HG02623 (cell line): Measurements from ENCODE around the gene DHX36.

Source experiments
- ATAC-seq: cut with Tn5 transposase; IDR thresholded peaks from one replicate; pipeline ENCODE4 v1.9.1; 2021; ENCODE audit warnings: moderate library complexity; ENCODE audit not compliant: unreplicated experiment

The DHX36 gene

GRCh38 chr3:154285221-154285620 lies 39.1 kb downstream of the DHX36 start:
- no peak for ATAC-seq

DNA sequence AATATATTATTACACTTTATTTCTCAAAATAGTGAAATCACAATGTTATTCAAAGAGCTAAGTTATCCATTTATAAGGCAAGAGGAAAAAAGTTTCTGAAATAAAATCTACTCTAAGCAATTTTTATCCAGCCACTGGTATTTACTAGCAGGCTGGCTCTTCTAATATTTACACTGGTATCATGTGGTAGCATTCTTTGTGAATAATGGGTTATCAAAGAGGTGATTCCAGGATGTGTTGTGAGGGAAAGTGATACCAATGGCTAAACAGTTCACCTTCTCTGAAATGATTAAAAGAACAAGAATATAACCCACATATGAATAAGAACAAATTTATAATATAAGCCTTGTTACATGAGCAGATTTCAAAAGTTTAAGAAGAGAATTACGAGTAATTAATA lies 44.1 kb downstream of the DHX36 start:
- ATAC-seq: no peak

DNA sequence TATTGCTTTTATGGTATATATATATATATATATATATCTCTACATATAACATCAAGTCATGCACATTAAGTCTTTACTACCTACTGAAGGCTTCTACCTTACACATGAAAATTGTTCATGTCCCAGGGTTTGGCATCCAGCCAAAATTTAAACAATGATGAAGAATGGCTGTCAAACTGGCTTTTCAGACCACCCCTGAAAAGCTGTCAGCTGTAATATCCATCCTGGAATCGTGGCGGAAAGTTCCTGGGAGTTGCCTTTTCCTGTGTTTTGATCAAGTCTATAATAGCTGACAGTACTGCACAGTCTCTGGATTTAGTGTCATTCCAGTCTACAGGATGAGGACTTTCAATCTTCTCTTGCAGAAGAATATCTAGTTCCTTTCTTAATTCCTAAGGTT lies 48.3 kb downstream of the DHX36 start:
- no peak for ATAC-seq

- no peak for ATAC-seq
These were observed 49.0 kb downstream of the DHX36 start for GRCh38 chr3:154275292-154275691.

DNA sequence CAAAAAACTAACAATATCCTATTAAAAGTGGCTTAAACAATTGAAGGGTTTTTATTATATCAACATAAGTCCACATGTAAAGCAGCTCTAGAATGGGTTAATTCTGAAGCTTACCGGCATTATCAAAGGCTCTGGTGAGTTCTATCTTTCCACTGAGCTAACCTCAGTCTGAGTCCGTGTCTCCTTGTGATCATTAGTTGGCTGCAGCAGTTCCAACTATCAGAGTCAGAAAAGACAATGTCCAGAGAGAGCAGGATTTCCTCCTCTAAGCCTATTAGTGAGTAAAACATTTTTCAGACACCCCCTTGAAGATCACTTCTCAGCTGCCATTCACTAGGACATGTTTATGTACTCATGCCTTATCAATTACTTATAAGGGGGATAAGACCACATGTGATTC lies 49.9 kb downstream of the DHX36 start:
- no peak for ATAC-seq

GRCh38 chr3:154273381-154273780 lies 50.9 kb downstream of the DHX36 start:
- no peak for ATAC-seq

- no peak for ATAC-seq
These were observed 69.8 kb downstream of the DHX36 start for GRCh38 chr3:154254527-154254926.

GRCh38 chr3:154252759-154253638 lies 71.3 kb downstream of the DHX36 start:
- ATAC-seq: peak; percentile 90

- no peak for ATAC-seq
These were observed 72.7 kb downstream of the DHX36 start for GRCh38 chr3:154251610-154252009.

GRCh38 chr3:154250291-154250690 lies 74.0 kb downstream of the DHX36 start:
- no peak for ATAC-seq

- no peak for ATAC-seq
These were observed 76.4 kb downstream of the DHX36 start for GRCh38 chr3:154247806-154248415.

DNA sequence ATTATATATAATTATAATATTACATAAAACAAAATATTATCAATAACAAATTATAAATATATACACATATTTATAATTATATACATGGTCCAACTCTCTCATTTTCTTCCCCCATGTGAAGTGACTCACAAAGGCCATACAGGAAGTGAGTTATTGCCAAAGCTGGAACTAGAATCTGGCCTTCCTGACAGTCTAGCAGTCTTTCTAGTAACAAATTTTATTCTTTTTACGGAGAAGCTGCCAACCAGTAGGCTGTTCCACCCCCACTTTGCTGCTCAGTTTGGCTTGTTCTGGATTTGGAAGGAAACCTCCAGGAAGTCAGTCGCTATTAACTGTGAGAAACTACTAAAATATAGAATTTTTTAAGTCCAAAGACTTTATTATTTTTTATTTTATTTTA lies 79.6 kb downstream of the DHX36 start:
- no peak for ATAC-seq

DNA sequence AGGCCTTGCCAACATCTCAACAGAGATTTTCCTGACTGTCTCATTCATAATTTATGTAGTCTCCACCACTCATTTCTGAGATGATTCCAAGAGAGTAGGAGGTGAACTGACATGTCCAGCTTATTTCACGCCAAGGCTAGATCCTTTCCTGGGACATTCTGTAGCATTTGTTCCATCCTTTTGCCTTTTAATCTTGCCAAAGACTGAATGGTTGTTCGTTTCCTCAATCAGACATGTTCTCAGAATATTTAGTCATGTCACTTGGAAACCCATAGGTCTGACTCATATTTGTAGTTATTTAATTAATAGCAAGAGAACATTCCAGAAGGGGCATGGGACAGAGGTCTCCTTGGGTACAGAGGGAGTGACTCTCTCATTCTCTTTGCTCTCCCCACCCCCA lies 80.9 kb downstream of the DHX36 start:
- ATAC-seq: no peak

DNA sequence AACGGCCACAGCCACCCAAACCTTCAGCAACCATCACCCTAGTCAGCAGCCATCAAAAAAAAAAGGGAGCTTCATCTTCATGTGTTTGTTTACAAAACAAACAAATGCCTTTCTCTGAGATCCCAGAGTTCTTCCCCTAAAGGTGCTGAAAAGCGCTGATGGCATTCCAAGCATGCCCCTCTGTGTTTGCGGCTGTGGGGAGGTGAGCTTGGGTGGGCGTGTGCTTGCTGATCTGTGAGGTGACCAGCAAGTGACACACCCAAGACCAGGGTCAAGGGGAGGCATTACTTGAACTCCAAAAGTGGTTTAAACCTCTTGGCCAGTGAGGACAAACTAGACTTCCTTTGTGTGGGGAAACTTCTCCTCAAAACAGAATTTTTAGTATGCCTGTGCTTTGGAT lies 81.5 kb downstream of the DHX36 start:
- no peak for ATAC-seq

DNA sequence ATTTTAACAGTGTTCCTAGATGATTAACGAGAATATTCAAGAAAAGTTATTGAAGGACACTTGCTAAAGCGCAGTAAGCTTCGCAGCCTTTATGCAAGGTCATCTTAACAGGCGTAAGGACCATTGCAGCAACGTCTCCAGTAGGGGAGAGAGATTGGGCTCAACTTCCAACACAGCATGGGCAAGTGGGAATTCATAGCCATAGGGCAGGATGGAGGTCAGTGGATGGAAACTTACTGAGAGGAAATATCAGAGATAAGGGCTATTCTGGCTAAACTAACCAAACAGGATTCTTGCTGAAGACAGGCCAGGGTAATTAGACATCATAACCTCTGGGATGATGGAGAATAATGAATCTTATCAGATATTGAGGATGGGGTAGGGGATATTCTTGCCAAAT lies 82.8 kb downstream of the DHX36 start:
- no peak for ATAC-seq

GRCh38 chr3:154240235-154240634 lies 84.1 kb downstream of the DHX36 start:
- no peak for ATAC-seq

DNA sequence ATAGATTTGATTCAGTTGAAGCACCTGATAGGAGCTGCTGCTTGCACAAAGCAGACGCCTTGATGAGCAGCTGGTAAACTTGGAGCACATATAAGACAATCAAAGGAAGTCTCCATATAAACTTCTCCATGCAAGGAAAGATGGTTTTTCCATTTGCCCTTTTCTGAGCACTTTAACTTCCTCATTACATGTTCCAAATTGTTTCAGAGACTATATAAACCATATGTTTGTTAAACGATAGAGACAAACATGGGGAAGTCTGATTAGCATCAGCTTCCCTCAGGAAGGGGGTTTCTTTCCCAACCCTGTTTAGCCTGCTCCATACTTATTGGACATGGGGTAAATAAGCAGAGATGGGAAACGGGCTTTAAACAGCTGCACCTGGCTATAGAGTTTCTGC lies 88.0 kb downstream of the DHX36 start:
- no peak for ATAC-seq

GRCh38 chr3:154235330-154235729 lies 89.0 kb downstream of the DHX36 start:
- no peak for ATAC-seq

DNA sequence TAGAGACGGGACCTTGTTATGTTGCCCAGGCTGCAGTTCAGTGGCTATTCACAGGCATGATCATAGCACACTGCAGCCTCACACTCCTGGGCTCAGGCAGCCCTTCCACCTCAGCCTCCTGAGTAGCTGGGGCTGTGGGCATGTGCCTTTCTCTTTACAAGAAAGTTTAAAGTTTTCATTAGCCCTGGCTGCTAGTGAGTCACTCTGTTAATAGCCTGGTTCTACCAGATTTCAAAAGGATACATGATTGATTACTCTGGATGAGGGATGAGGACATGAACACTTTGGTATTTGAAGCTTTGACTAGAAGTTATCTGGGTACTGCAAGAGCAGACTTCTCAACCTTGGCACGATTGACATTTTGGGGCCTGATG lies 95.1 kb downstream of the DHX36 start:
- ATAC-seq: no peak

- no peak for ATAC-seq
These were observed 95.6 kb downstream of the DHX36 start for GRCh38 chr3:154228561-154229216.

GRCh38 chr3:154227531-154227930 lies 96.8 kb downstream of the DHX36 start:
- ATAC-seq: no peak

- no peak for ATAC-seq
These were observed 98.8 kb downstream of the DHX36 start for GRCh38 chr3:154225536-154225935.
